ENCODE data around the gene EIF6.

EIF6 gene

DNA sequence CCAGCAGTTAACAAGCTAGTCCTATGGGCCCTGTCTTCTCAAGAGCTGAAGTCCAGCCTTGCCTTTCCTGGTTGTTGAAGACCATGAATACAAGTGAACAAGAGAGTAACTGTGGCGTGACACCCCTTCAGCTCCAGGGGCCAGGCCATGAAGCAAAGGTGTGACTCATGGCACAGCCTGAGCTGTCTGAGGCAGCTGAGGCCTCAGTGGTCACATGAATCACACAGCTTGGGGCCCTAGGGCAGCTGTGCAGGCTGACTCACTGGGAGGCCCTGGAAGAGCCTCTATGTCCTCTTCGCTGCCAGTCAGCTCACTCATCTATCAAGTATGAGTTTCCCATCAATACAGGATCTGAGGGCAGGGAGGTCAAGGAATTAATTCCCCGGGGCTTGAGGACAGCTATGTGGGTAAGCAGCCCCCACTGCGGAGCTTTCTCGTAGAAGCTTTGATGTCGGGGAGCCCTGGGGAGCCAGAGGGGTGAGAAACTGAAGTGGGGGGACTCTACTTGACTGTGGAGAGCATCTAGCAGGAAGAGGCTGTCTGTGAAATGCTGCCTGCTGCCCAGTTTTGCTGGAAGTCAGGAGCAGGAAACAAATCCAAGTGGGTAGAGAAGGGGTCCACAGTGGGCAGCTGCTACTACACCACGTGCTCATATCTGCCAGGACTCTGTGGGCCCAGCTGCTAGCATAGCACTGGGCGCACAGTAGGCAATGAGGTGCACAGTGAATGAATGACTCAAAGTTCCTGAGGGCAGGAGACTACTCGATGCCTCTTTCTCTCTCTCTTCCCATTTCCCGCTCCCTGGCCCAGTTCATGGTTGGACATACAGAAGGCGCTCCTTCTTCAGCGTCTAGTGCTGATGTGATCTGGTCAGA, 21.3 kb upstream of the EIF6 start:
- in situ Hi-C loops (cut with MboI; ENCODE audit: low sequenced_read_pairs) = no loop called here
- Histone ChIP-seq H3K4me3 (no peak overlapping the region), H3K4me1 (no peaks in the 10 kb centered on the region), H3K9me3 (no peaks in the 10 kb centered on the region), H3K27me3 (ENCODE audit: low read depth) (no peaks in the 10 kb centered on the region), H3K36me3 (replicated peaks) (peaks cover 9% of the 10 kb centered on the region)
- no peak for DNase-seq (ENCODE audit: low spot score in 2 of 2)

DNA sequence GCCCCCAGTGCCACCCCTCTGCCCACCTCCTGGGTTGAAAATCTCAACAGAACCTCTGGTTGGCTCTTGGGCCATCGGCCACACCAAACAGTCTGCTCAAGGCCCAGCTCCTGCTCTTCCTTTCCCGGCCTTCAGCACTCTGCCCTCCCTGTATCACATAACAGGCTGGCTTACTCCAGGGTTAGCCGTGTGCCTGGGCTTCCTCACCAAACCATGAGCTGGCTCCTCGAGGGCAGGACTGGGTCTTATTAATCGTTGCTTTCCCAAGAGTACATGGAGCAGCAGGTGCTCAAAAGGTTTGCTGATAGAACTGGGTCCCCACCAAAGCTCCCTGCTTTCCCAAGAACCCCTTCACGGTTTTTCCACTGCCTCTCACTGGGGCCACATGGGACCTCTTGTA, 20.4 kb upstream of the EIF6 start:
- H3K9me3 ChIP-seq = no peaks in the 10 kb centered on the region
- no peak for DNase-seq (ENCODE audit: low spot score in 2 of 2)
- no peaks in the 10 kb centered on the region for H3K27me3 ChIP-seq (ENCODE audit: low read depth)
- in situ Hi-C loops (cut with MboI; ENCODE audit: low sequenced_read_pairs) = loop anchor here (5.0 kb wide), 1 partner anchor 122 kb away; no protein-coding TSS in a partner anchor
- no peak overlapping the region for H3K4me3 ChIP-seq
- peaks cover 9% of the 10 kb centered on the region for H3K36me3 ChIP-seq (replicated peaks)
- H3K4me1 ChIP-seq = no peaks in the 10 kb centered on the region

DNA sequence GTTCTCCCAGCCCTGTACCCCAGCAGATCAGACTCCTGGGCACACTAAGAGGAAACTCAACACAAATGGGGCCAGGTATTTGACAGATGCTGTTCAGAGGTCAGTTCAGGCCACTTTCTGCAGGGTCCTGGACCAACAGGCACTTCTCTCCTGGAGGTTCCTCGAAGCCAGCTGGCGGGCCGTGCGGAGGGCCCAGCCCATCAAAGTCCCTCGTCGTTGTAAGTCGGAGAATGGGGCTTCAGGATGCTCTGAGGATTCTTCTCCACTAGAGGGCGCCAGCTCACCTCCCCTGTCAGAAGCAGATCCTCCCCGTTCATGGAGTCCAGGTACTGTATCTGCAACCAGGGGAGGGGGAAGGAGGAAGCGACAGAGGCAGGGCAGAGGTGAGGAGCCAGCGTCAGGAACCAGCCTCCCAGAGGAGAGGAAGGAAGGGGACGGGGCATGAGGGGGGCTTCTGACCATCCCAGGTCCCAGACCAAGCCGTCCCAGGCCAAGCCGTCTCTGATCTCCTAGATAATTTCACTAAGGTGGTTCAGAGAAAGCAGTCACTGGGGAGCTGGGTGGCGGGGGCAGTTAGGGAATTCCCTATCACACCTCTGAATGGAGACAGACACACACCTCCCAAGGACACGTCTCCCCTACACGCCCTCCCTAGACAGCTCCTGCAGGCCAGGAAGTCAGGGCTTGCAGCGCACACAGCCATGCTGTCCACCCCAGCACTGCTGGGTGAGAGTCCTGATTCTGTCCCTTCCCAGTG, 19.3 kb upstream of the EIF6 start:
- Histone ChIP-seq H3K4me1 (no peaks in the 10 kb centered on the region), H3K36me3 (replicated peaks) (peaks cover 9% of the 10 kb centered on the region), H3K9me3 (no peaks in the 10 kb centered on the region), H3K4me3 (no peak overlapping the region), H3K27me3 (ENCODE audit: low read depth) (no peaks in the 10 kb centered on the region)
- peak; percentile 74 to 89 for DNase-seq (ENCODE audit: low spot score in 2 of 2)
- in situ Hi-C loops (cut with MboI; ENCODE audit: low sequenced_read_pairs) = loop anchor here (5.0 kb wide), 1 partner anchor 123 kb away; no protein-coding TSS in a partner anchor

DNA sequence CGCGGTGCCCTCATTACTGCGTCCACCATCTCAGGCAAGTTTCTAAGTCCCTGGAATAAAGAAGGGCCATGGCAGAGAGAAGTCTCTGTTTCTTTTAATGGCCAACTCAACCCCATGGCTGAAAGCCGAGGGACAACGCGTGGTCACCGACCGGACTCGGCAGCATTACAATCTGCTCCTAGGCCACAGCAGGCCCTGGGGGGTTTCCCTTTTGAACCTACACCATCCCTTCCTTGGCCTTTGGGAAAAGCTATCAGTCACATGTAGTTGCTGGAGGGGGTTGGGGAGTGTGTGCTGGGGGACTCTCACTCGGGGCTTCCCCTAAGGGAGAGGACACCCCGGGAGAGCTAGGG, 18.8 kb upstream of the EIF6 start:
- in situ Hi-C loops (cut with MboI; ENCODE audit: low sequenced_read_pairs) = loop anchor here (5.0 kb wide), 1 partner anchor 124 kb away; no protein-coding TSS in a partner anchor

DNA sequence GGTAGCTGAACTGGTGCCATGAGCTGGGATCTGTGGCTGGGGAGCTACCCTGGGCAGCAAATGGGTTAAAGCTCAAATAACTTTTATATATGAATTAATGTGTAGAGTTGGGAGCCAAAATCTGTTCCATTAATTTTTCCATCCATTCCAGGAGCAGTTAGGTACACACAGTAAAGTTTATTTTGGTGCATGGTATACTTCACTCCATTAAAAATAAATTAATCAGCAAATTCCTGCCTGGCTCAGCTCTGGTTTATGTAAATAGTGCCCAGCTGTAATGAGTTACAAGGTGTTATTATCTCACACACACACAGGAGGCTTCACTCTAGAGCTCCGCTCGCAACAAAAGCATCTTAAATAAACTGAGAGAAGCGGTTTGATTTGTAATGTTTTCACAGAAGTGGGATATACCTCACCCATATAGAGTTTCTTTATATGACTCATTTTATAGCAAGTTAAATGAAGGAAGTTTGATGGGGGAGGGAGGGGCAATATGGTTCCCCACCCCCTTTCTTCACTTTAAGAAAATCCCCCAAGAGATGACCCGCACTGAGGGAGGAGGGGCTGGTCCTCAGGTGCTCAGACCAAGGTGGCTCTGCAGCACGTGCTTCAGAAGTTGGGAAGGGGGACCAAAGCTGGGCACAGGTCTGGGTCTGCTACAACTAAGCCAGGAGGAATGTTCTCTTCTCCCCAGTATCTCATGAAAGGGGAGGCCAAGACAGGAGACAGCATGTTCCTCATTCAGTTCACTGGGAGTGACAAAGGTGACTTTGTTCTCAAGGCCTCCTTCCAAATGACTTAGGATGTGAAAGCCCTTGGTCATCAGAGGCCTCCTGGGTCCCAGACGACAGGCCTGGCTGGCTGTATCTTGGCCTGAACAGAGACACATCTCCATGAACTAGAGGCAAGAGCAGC, 18.1 kb upstream of the EIF6 start:
- DNase-seq (ENCODE audit: low spot score in 2 of 2) = no peak
- Histone ChIP-seq H3K9me3 (no peaks in the 10 kb centered on the region), H3K27me3 (ENCODE audit: low read depth) (no peaks in the 10 kb centered on the region), H3K36me3 (replicated peaks) (peaks cover 9% of the 10 kb centered on the region), H3K4me3 (no peak overlapping the region), H3K4me1 (no peaks in the 10 kb centered on the region)
- in situ Hi-C loops (cut with MboI; ENCODE audit: low sequenced_read_pairs) = loop anchor here (5.0 kb wide), 1 partner anchor 125 kb away; no protein-coding TSS in a partner anchor

More for the DNA sequence above, 18.8 kb upstream of the EIF6 start:
- H3K36me3 ChIP-seq (replicated peaks) = peaks cover 9% of the 10 kb centered on the region
- no peaks in the 10 kb centered on the region for H3K27me3 ChIP-seq (ENCODE audit: low read depth)
- no peak for DNase-seq (ENCODE audit: low spot score in 2 of 2)
- no peak overlapping the region for H3K4me3 ChIP-seq
- H3K9me3 ChIP-seq = no peaks in the 10 kb centered on the region
- H3K4me1 ChIP-seq = no peaks in the 10 kb centered on the region

DNA sequence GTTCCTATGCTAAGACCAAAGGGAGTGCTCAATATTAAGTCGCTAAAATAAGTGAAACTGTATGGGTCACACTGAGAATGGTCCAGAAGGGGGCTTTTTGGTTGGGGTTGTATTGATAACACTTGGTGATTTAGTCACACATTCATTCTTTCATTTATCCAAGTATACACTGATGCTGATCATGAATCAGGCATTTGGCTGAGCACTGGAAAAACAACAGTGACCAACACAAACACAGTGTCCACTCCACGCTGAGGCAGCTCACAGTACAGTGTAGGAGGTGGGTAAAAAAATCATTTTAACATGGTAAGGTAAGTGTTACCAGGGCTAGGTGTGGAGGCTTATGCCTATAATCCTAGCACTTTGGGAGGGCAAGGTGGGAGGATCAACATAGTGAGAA, 16.9 kb upstream of the EIF6 start:
- no peaks in the 10 kb centered on the region for H3K27me3 ChIP-seq (ENCODE audit: low read depth)
- no peak overlapping the region for H3K4me3 ChIP-seq
- in situ Hi-C loops (cut with MboI; ENCODE audit: low sequenced_read_pairs) = loop anchor here (5.0 kb wide), 1 partner anchor 126 kb away; no protein-coding TSS in a partner anchor
- no peak for DNase-seq (ENCODE audit: low spot score in 2 of 2)
- H3K36me3 ChIP-seq (replicated peaks) = peaks cover 6% of the 10 kb centered on the region
- no peaks in the 10 kb centered on the region for H3K9me3 ChIP-seq
- no peaks in the 10 kb centered on the region for H3K4me1 ChIP-seq

DNA sequence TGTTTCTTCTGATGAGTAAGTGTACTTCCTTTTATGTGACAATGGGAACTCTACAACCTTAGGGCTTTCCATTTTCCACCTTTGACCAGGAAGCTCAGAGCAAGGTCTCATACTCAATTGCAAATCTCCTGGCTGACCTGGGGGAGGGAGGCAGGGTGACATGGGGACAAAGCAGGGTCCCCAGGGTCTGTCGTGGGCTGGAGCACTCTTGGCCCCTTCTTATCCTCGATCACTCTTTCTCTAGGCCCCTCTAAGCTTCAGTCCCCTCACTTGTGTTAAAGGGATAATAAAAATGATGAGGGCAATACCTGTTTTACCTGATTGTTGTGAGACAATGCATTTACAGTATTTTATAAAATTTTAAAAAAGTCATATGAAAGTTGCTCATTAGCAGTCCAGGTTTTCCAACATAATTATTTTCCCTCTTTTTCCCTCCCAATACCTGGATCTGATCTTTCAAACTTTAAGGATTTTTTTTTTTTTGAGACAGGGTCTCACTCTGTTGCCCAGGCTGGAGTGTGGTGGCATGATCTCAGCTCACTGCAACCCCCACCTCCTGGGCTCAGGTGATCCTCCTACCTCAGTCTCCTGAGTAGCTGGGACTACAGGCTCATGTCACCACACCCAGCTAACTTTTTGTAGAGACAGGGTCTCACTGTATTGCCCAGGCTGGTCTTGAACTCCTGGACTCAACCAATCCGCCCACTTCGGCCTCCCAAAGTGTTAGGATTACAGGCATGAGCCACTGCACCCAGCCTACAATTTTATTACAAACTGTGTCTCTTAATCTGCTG, 16.1 kb upstream of the EIF6 start:
- Histone ChIP-seq H3K27me3 (ENCODE audit: low read depth) (no peaks in the 10 kb centered on the region), H3K9me3 (no peaks in the 10 kb centered on the region), H3K4me1 (no peaks in the 10 kb centered on the region), H3K4me3 (no peak overlapping the region), H3K36me3 (replicated peaks) (no peaks in the 10 kb centered on the region; the same call in none of the 2 replicates)
- in situ Hi-C loops (cut with MboI; ENCODE audit: low sequenced_read_pairs) = loop anchor here (5.0 kb wide), 1 partner anchor 127 kb away; no protein-coding TSS in a partner anchor
- no peak for DNase-seq (ENCODE audit: low spot score in 2 of 2)

DNA sequence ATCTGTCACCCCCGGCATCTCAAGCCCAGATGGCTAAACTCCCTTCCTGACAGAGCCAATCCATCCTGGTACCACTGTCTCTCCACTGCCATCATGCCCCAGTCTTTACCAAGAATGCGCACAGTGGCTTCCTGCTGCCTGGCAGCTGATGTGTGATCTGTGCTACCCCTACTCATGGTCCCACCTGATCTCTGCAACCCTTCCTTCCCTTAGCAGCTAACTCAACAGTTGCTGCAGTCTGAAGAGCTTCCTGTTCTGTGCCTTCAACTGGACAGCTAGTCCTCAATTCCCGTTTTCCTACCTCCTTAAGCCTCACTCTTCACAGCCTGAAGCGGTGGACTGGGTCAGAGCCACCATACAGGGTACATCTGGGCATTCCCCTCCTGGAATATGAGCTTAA, 15.2 kb upstream of the EIF6 start:
- in situ Hi-C loops (cut with MboI; ENCODE audit: low sequenced_read_pairs) = loop anchor here (5.0 kb wide), 1 partner anchor 128 kb away; no protein-coding TSS in a partner anchor

DNA sequence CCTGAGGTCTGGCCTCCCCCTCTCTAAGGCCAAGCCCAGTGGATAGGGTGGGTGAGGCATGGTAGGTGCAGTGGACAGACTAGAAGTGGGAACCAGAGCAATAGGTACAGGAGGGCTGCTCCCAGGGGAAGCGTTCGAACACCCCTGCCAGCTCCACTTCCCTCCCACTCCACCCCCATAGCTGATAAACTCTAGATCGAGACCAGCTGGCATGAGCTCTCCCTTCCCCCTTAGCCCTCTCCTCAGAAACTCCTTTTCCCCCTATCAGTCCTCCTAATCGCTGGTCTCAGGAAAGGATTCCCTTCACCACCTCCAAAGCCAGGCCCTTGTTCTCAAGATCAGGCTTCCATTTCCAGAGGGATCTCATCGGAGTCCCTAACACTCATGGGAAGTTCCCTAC, 13.7 kb upstream of the EIF6 start:
- H3K9me3 ChIP-seq = no peaks in the 10 kb centered on the region
- no peak overlapping the region for H3K4me3 ChIP-seq
- no peaks in the 10 kb centered on the region; the same call in 1 of the 2 replicates for H3K36me3 ChIP-seq (replicated peaks)
- H3K27me3 ChIP-seq (ENCODE audit: low read depth) = no peaks in the 10 kb centered on the region
- no peaks in the 10 kb centered on the region for H3K4me1 ChIP-seq
- in situ Hi-C loops (cut with MboI; ENCODE audit: low sequenced_read_pairs) = no loop called here
- DNase-seq (ENCODE audit: low spot score in 2 of 2) = no peak

More for the DNA sequence above, 15.2 kb upstream of the EIF6 start:
- H3K36me3 ChIP-seq (replicated peaks) = no peaks in the 10 kb centered on the region; the same call in 1 of the 2 replicates
- DNase-seq (ENCODE audit: low spot score in 2 of 2) = no peak
- no peaks in the 10 kb centered on the region for H3K27me3 ChIP-seq (ENCODE audit: low read depth)
- H3K4me3 ChIP-seq = no peak overlapping the region
- no peaks in the 10 kb centered on the region for H3K9me3 ChIP-seq
- H3K4me1 ChIP-seq = no peaks in the 10 kb centered on the region

DNA sequence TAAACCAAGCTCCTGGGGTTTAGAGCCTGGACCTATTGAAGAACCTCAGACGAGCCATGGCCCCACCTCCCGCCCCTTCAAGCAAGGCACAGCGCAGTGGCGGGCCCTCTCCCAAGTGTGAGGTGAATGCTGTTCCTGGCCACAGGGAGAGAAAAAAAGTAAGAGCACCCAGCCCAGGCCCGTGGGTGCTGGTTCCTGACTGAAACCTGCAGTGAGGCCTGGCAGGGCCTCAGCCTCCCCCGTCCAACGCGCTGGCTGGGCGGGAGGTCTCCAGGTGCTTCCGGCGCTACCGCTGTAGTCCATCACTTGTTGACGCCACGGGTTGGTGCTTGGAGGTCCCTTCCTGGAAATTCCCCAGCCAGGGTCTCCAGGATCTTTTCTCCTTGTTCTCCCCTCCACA, 13.2 kb upstream of the EIF6 start:
- in situ Hi-C loops (cut with MboI; ENCODE audit: low sequenced_read_pairs) = no loop called here
- Histone ChIP-seq H3K27me3 (ENCODE audit: low read depth) (no peaks in the 10 kb centered on the region), H3K4me1 (no peaks in the 10 kb centered on the region), H3K9me3 (no peaks in the 10 kb centered on the region), H3K36me3 (replicated peaks) (no peaks in the 10 kb centered on the region), H3K4me3 (no peak overlapping the region)
- DNase-seq (ENCODE audit: low spot score in 2 of 2) = no peak

DNA sequence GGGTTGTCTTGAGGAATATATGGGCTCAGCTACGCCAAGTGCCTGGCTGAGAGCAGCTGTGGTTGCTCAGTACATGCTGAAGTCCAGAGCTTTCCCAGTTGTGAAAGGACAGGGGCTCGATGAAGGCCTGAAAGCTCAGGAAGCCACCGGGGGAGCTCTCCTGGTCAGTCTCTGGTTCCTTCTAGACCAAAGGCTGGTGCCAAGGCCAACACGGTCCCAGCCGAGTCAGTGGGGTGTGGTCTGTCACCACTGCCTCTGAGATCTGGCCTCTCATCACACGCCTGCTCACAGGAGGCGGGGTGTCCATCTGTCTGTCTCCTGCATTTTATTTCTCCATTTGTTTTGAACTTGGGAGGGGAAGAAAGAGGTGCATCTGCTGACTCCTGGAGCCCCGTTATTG, 12.6 kb upstream of the EIF6 start:
- in situ Hi-C loops (cut with MboI; ENCODE audit: low sequenced_read_pairs) = no loop called here
- no peaks in the 10 kb centered on the region for H3K4me1 ChIP-seq
- H3K4me3 ChIP-seq = no peak overlapping the region
- H3K27me3 ChIP-seq (ENCODE audit: low read depth) = no peaks in the 10 kb centered on the region
- no peaks in the 10 kb centered on the region for H3K9me3 ChIP-seq
- no peak for DNase-seq (ENCODE audit: low spot score in 2 of 2)
- H3K36me3 ChIP-seq (replicated peaks) = no peaks in the 10 kb centered on the region

DNA sequence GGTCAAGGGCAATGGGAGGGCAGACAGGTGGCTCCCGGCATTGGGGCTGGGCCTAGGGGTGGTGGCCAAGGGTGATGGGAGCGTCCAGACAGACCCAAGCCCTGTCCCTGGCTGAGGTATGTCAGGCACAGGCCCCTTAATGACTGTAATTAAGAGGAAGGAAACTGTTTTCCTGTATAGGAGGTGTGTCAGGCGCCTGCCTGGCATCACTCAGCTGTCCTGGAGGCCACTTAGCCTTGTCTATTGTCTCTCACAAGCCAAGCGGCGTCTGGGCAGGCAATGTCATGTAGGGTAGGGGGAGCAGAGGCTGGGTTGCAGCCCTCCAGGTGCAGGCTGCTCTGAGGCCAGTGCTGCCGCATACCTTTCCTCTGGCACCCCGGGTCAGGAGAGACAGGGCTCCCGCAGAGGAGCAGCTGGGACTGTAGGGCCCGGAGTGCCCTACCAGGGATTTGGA, 11.6 kb upstream of the EIF6 start:
- Histone ChIP-seq H3K4me1 (no peaks in the 10 kb centered on the region), H3K4me3 (no peak overlapping the region), H3K9me3 (no peaks in the 10 kb centered on the region), H3K27me3 (ENCODE audit: low read depth) (no peaks in the 10 kb centered on the region), H3K36me3 (replicated peaks) (no peaks in the 10 kb centered on the region)
- DNase-seq (ENCODE audit: low spot score in 2 of 2) = no peak
- in situ Hi-C loops (cut with MboI; ENCODE audit: low sequenced_read_pairs) = no loop called here
